K562 (cell line): ENCODE measurements around the gene LMBRD1.

ENCODE experiments used
- EZH2 ChIP-seq: IDR thresholded peaks from 2 replicates; pipeline ENCODE4 v1.6.1; 2012; ENCODE audit warnings: low read depth, mild to moderate bottlenecking, inconsistent platforms, low read length, borderline replicate concordance
- SIN3A ChIP-seq, 2 experiments: fragments of 150-350 bp in 1 of 2; IDR thresholded peaks; 2 replicates each; pipeline ENCODE4 v1.6.1; 2011 to 2016; ENCODE audit warnings: borderline replicate concordance in 2 of 2, low read depth in 2 of 2, low read length in 2 of 2, mild to moderate bottlenecking in 2 of 2, moderate library complexity in 2 of 2; ENCODE audit not compliant: control insufficient read depth in 1 of 2
- SPI1 ChIP-seq: IDR thresholded peaks from 2 replicates; pipeline ENCODE4 v1.6.1; 2011; ENCODE audit warnings: low read depth, low read length, control low read depth, borderline replicate concordance
- TF ChIP-seq, protein P1 (sequence below): sonication (generic); formaldehyde crosslinking; IDR thresholded peaks from 2 replicates; pipeline ENCODE4 v1.8.0; 2022; ENCODE audit warnings: mild to moderate bottlenecking, missing genetic modification reagents
- TF ChIP-seq, protein P2 (sequence below): fragments of 450-650 bp; formaldehyde crosslinking; IDR thresholded peaks from 2 replicates; pipeline ENCODE4 v1.4.0; 2022; ENCODE audit warnings: missing genetic modification characterization
- TF ChIP-seq, protein P3 (sequence below), 3 experiments: IDR thresholded peaks in 2 of 3; conservative IDR thresholded peaks in 1 of 3; 2 replicates each; pipeline ENCODE4 v1.5.1; 2011 to 2012; ENCODE audit warnings: low read length in 3 of 3, mild to moderate bottlenecking in 3 of 3, control low read depth in 2 of 3, improper control_type of control experiment in 1 of 3, inconsistent platforms in 1 of 3, low read depth in 1 of 3, mixed read lengths in 1 of 3, moderate library complexity in 1 of 3; ENCODE audit not compliant: insufficient read depth in 2 of 3

DNA sequence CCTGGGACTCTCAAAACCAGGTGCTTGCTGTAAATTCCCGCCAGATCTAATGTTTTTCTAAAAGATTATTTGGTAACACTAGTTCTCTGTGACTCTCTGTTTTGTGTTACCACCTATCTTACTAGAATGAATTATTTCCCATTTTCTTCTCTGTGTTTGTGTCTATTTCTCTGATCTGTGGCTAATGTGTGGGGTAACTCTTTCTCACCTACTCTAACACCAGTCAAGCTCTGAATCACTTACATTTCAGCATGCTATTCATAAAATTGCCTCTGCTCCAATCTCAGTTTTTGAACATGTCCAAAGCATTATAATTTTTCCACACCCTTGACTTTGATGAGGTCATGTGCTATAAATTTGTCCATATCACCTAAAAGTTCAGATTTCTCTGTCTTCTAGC is 46.4 kb upstream of the LMBRD1 start:
- TF ChIP-seq, protein P1, sequence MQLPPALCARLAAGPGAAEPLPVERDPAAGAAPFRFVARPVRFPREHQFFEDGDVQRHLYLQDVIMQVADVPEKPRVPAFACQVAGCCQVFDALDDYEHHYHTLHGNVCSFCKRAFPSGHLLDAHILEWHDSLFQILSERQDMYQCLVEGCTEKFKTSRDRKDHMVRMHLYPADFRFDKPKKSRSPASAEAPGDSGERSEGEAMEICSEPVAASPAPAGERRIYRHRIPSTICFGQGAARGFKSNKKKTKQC (CRISPR knock-in tag), result no peak
- TF ChIP-seq SIN3A (IDR thresholded peaks at IDR 0.05; ENCODE audit: borderline replicate concordance in 2 of 2, control insufficient read depth in 1 of 2, low read depth in 2 of 2, low read length in 2 of 2) (no peak), SPI1 (no peak), EZH2 (no peak)
- TF ChIP-seq, protein P2, sequence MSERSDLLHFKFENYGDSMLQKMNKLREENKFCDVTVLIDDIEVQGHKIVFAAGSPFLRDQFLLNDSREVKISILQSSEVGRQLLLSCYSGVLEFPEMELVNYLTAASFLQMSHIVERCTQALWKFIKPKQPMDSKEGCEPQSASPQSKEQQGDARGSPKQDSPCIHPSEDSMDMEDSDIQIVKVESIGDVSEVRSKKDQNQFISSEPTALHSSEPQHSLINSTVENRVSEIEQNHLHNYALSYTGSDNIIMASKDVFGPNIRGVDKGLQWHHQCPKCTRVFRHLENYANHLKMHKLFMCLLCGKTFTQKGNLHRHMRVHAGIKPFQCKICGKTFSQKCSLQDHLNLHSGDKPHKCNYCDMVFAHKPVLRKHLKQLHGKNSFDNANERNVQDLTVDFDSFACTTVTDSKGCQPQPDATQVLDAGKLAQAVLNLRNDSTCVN (CRISPR knock-in tag), result no peak
- TF ChIP-seq, protein P3, sequence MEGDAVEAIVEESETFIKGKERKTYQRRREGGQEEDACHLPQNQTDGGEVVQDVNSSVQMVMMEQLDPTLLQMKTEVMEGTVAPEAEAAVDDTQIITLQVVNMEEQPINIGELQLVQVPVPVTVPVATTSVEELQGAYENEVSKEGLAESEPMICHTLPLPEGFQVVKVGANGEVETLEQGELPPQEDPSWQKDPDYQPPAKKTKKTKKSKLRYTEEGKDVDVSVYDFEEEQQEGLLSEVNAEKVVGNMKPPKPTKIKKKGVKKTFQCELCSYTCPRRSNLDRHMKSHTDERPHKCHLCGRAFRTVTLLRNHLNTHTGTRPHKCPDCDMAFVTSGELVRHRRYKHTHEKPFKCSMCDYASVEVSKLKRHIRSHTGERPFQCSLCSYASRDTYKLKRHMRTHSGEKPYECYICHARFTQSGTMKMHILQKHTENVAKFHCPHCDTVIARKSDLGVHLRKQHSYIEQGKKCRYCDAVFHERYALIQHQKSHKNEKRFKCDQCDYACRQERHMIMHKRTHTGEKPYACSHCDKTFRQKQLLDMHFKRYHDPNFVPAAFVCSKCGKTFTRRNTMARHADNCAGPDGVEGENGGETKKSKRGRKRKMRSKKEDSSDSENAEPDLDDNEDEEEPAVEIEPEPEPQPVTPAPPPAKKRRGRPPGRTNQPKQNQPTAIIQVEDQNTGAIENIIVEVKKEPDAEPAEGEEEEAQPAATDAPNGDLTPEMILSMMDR (IDR thresholded peaks at IDR 0.05 in 2 of 3, conservative IDR thresholded peaks at IDR 0.05 in 1 of 3; ENCODE audit: insufficient read depth in 2 of 3, low read depth in 1 of 3, low read length in 3 of 3), result no peak
